Astrocyte (in vitro differentiated cells and primary cell): ENCODE data around the gene ZNF101. TPM values are rescaled to one million over a fixed set of nuclear protein-coding genes. Genes with fewer than 3 reads are reported as not detected.

ENCODE experiments used
- DNase-seq: peaks from one replicate; pipeline ENCODE4 v3.0.0-alpha.2; 2010; ENCODE audit warnings: low read depth
- FAIRE-seq: peaks from 2 replicates; lab custom pipeline; 2011; peaks lifted over from hg19 to GRCh38; lab: Jason Lieb, UNC
- H2AFZ ChIP-seq: 2 replicates; pipeline ENCODE4 v1.6.0; 2012; ENCODE audit warnings: low read depth, low read length, inconsistent platforms
- H3K27ac ChIP-seq: 2 replicates; pipeline ENCODE4 v1.5.1; 2011; ENCODE audit warnings: low read depth, low read length, inconsistent platforms
- H3K27me3 ChIP-seq: 2 replicates; pipeline ENCODE4 v1.6.0; 2011; ENCODE audit warnings: low read length, inconsistent platforms; ENCODE audit not compliant: insufficient read depth
- H3K36me3 ChIP-seq: 2 replicates; pipeline ENCODE4 v1.5.1; 2011; ENCODE audit warnings: low read length, inconsistent platforms; ENCODE audit not compliant: insufficient read depth
- H3K4me1 ChIP-seq: 2 replicates; pipeline ENCODE4 v1.5.1; 2011; ENCODE audit warnings: low read length, inconsistent platforms; ENCODE audit not compliant: insufficient read depth
- H3K4me2 ChIP-seq: 2 replicates; pipeline ENCODE4 v1.6.0; 2012; ENCODE audit warnings: low read length, inconsistent platforms
- H3K4me3 ChIP-seq: 2 replicates; pipeline ENCODE4 v1.5.1; 2011; ENCODE audit warnings: low read depth, mild to moderate bottlenecking, low read length, inconsistent platforms; ENCODE audit not compliant: insufficient read depth
- H3K79me2 ChIP-seq: 2 replicates; pipeline ENCODE4 v1.6.0; 2012; ENCODE audit warnings: mild to moderate bottlenecking, low read length, inconsistent platforms; ENCODE audit not compliant: insufficient read depth
- H3K9ac ChIP-seq: 2 replicates; pipeline ENCODE4 v1.6.0; 2012; ENCODE audit warnings: mild to moderate bottlenecking, low read length, inconsistent platforms
- H3K9me3 ChIP-seq: 2 replicates; pipeline ENCODE4 v1.5.1; 2012; ENCODE audit warnings: low read depth, mild to moderate bottlenecking, low read length, inconsistent platforms; ENCODE audit not compliant: insufficient read depth
- H4K20me1 ChIP-seq: 2 replicates; pipeline ENCODE4 v1.6.0; 2012; ENCODE audit warnings: low read length, inconsistent platforms; ENCODE audit not compliant: insufficient read depth
- H3K27ac Mint-ChIP-seq: one replicate; pipeline ENCODE4 v1.8.0; 2021; ENCODE audit warnings: mild to moderate bottlenecking, mixed read lengths; ENCODE audit not compliant: unreplicated experiment
- H3K27me3 Mint-ChIP-seq: one replicate; pipeline ENCODE4 v1.8.0; 2021; ENCODE audit warnings: low read depth, mixed read lengths; ENCODE audit not compliant: unreplicated experiment
- H3K36me3 Mint-ChIP-seq: one replicate; pipeline ENCODE4 v1.8.0; 2021; ENCODE audit warnings: low read depth, mixed read lengths; ENCODE audit not compliant: unreplicated experiment
- H3K4me1 Mint-ChIP-seq: one replicate; pipeline ENCODE4 v1.8.0; 2021; ENCODE audit warnings: low read depth, mixed read lengths; ENCODE audit not compliant: unreplicated experiment
- H3K4me3 Mint-ChIP-seq: one replicate; pipeline ENCODE4 v1.8.0; 2021; ENCODE audit warnings: mild to moderate bottlenecking, moderate library complexity, mixed read lengths; ENCODE audit not compliant: unreplicated experiment
- H3K9me3 Mint-ChIP-seq: one replicate; pipeline ENCODE4 v1.8.0; 2021; ENCODE audit warnings: mild to moderate bottlenecking, mixed read lengths; ENCODE audit not compliant: unreplicated experiment
- CTCF ChIP-seq: IDR thresholded peaks from 2 replicates; pipeline ENCODE4 v1.5.1; 2011; ENCODE audit warnings: low read depth, mild to moderate bottlenecking, inconsistent platforms, low read length, moderate library complexity; ENCODE audit not compliant: insufficient read depth
- EZH2 ChIP-seq: IDR thresholded peaks from 2 replicates; pipeline ENCODE4 v1.6.1; 2012; ENCODE audit warnings: mild to moderate bottlenecking, low read length, inconsistent platforms; ENCODE audit not compliant: insufficient read depth
- total RNA-seq: library from RNA; stranded (reverse); gene quantifications from 2 replicates; pipeline ENCODE4 v1.2.1, GENCODE V29; 2021

The ZNF101 gene
- total RNA-seq, 1 donor from 2014 or later, result 8.9 TPM

- H3K27ac Mint-ChIP-seq, result no peak overlapping the region
- Histone ChIP-seq H3K9me3 (peaks cover 81% of the 10 kb centered on the region), H2AFZ (no peak overlapping the region), H3K4me1 (no peaks in the 10 kb centered on the region), H3K36me3 (peaks cover 21% of the 10 kb centered on the region), H3K4me2 (no peak overlapping the region), H4K20me1 (peaks cover 3% of the 10 kb centered on the region), H3K4me3 (no peak overlapping the region), H3K27ac (no peak overlapping the region), H3K9ac (no peak overlapping the region), H3K79me2 (peaks cover 8% of the 10 kb centered on the region), H3K27me3 (no peaks in the 10 kb centered on the region)
- H3K4me1 Mint-ChIP-seq, result no peaks in the 10 kb centered on the region
- H3K4me3 Mint-ChIP-seq, result no peak overlapping the region
- H3K27me3 Mint-ChIP-seq, result no peaks in the 10 kb centered on the region
- no peak for DNase-seq
- FAIRE-seq, result no peak
- TF ChIP-seq EZH2 (no peak), CTCF (no peak)
- H3K36me3 Mint-ChIP-seq, result peaks cover 84% of the 10 kb centered on the region
- peaks cover 81% of the 10 kb centered on the region for H3K9me3 Mint-ChIP-seq
Measured at GRCh38 chr19:19711934-19712828, 43.5 kb downstream of the ZNF101 start.

- no peak overlapping the region for H3K4me2 ChIP-seq
- H3K36me3 ChIP-seq, result no peaks in the 10 kb centered on the region
- H3K9me3 ChIP-seq, result peaks cover 20% of the 10 kb centered on the region
- no peaks in the 10 kb centered on the region for H3K4me1 ChIP-seq
- H3K9ac ChIP-seq, result no peak overlapping the region
- no peaks in the 10 kb centered on the region for H3K27me3 ChIP-seq
- H3K36me3 Mint-ChIP-seq, result peaks cover 55% of the 10 kb centered on the region
- H3K79me2 ChIP-seq, result peaks cover 41% of the 10 kb centered on the region
- no peak overlapping the region for H3K4me3 Mint-ChIP-seq
- H3K27me3 Mint-ChIP-seq, result no peaks in the 10 kb centered on the region
- DNase-seq, result no peak
- no peak overlapping the region for H3K4me3 ChIP-seq
- FAIRE-seq, result no peak
- no peak overlapping the region for H2AFZ ChIP-seq
- H3K27ac Mint-ChIP-seq, result no peak overlapping the region
- TF ChIP-seq CTCF (no peak), EZH2 (no peak)
- H3K27ac ChIP-seq, result no peak overlapping the region
- H3K9me3 Mint-ChIP-seq, result peaks cover 65% of the 10 kb centered on the region
- no peaks in the 10 kb centered on the region for H3K4me1 Mint-ChIP-seq
- H4K20me1 ChIP-seq, result peaks cover 3% of the 10 kb centered on the region
Measured at GRCh38 chr19:19719798-19720197, 51.2 kb downstream of the ZNF101 start.

- Histone ChIP-seq H3K4me1 (no peaks in the 10 kb centered on the region), H3K27ac (no peak overlapping the region), H4K20me1 (peaks cover under 1% of the 10 kb centered on the region), H3K9me3 (peaks cover 9% of the 10 kb centered on the region), H3K36me3 (no peaks in the 10 kb centered on the region), H3K27me3 (no peaks in the 10 kb centered on the region), H3K9ac (no peak overlapping the region), H2AFZ (no peak overlapping the region), H3K4me3 (no peak overlapping the region), H3K79me2 (peaks cover 39% of the 10 kb centered on the region), H3K4me2 (no peak overlapping the region)
- no peak for DNase-seq
- no peaks in the 10 kb centered on the region for H3K4me1 Mint-ChIP-seq
- no peaks in the 10 kb centered on the region for H3K27me3 Mint-ChIP-seq
- H3K9me3 Mint-ChIP-seq, result peaks cover 50% of the 10 kb centered on the region
- no peak overlapping the region for H3K4me3 Mint-ChIP-seq
- TF ChIP-seq CTCF, result no peak
- TF ChIP-seq EZH2, result no peak
- peaks cover 38% of the 10 kb centered on the region for H3K36me3 Mint-ChIP-seq
- no peak for FAIRE-seq
- H3K27ac Mint-ChIP-seq, result no peak overlapping the region
Measured at GRCh38 chr19:19721896-19722295, 53.3 kb downstream of the ZNF101 start.
